MM.1S (cell line): Measurements from ENCODE around the gene KCNK13.

Experiments used
- EZH2 ChIP-seq: fragments of 300-600 bp; sonication (generic); optimal IDR thresholded peaks from 2 replicates; pipeline ENCODE3; 2017; ENCODE audit warnings: low read depth, mild to moderate bottlenecking, antibody characterized with exemption, low read length, mixed read lengths
- TF ChIP-seq, protein P1 (sequence below): fragments of 300-600 bp; sonication (generic); IDR thresholded peaks from 2 replicates; pipeline ENCODE4 v1.5.1; 2016; ENCODE audit warnings: antibody characterized with exemption, low read length, mixed read lengths

DNA sequence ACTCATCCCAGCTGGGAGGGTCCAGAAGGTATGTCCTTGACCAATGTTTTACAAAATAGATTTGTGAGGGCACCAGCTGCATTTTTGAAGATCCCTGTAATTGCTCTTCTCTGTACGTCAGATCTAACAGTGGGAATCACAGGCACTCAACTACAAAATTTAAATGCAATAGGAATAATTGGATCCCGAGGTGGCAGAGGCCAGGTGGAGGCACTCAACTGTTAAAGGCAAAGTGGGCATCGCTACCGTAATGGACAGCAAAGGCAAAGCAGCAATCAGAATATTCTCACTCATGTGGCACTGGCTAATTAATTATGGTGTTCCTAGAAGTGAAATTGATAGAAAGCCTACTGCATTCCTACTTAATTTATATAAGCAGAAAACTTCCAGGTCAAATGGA, 166.7 kb downstream of the KCNK13 start:
- TF ChIP-seq, protein P1, sequence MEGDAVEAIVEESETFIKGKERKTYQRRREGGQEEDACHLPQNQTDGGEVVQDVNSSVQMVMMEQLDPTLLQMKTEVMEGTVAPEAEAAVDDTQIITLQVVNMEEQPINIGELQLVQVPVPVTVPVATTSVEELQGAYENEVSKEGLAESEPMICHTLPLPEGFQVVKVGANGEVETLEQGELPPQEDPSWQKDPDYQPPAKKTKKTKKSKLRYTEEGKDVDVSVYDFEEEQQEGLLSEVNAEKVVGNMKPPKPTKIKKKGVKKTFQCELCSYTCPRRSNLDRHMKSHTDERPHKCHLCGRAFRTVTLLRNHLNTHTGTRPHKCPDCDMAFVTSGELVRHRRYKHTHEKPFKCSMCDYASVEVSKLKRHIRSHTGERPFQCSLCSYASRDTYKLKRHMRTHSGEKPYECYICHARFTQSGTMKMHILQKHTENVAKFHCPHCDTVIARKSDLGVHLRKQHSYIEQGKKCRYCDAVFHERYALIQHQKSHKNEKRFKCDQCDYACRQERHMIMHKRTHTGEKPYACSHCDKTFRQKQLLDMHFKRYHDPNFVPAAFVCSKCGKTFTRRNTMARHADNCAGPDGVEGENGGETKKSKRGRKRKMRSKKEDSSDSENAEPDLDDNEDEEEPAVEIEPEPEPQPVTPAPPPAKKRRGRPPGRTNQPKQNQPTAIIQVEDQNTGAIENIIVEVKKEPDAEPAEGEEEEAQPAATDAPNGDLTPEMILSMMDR: no peak
- no peak for TF ChIP-seq EZH2
